T-cell (primary cell): ENCODE measurements around the gene MXD1. TPM values are rescaled to one million over a fixed set of nuclear protein-coding genes. Genes with fewer than 3 reads are reported as not detected.
A peak's percentile ranks its signal among the peaks of the same experiment; 100 is the strongest.
"Not testable (repeated sequence)": the region's sequence is repeated elsewhere in the genome, so short reads cannot be mapped to it uniquely, and the experiment has no call there.

ENCODE experiments used
- ATAC-seq, 4 experiments: fragments of 200-7000 bp in 3 of 4; fragments of 150-1000 bp in 1 of 4; cut with Tn5 transposase; replicated peaks in 1 of 4; 1 replicate in 3 of 4; 2 replicates in 1 of 4; pipeline ENCODE4 v1.10.0; 2021; ENCODE audit warnings: moderate library complexity in 3 of 4, mild to moderate bottlenecking in 2 of 4, moderate number of reproducible peaks in 1 of 4
- CTCF ChIA-PET, 2 donors: fragments of 300-600 bp; sonication (Branson Sonifier 250); formaldehyde crosslinking; loops; one replicate each; lab custom pipeline; 2022; ENCODE audit warnings: antibody characterized with exemption in 2 of 2; lab: Charles Lee
- POLR2A ChIA-PET, 2 donors: fragments of 300-600 bp; sonication (Branson Sonifier 250); formaldehyde crosslinking; loops; one replicate each; lab custom pipeline; 2022; ENCODE audit warnings: antibody characterized with exemption in 2 of 2; lab: Charles Lee
- DNase-seq, 35 experiments: peaks; one replicate each; pipeline versions ENCODE4 v3.0.0 to v3.0.0-alpha.2; 2013 to 2023
- H3K27ac ChIP-seq: one replicate; pipeline ENCODE4 v1.5.1; 2013; ENCODE audit warnings: low read length
- H3K27me3 ChIP-seq, 2 experiments: replicated peaks in 1 of 2; 1 replicate in 1 of 2; 2 replicates in 1 of 2; pipeline versions ENCODE4 v1.6.1 to v1.7.0; 2013; ENCODE audit warnings: low read length in 1 of 2, mixed read lengths in 1 of 2; ENCODE audit not compliant: control insufficient read depth in 2 of 2, insufficient read depth in 2 of 2; ENCODE audit errors: extremely low read depth in 1 of 2
- H3K36me3 ChIP-seq, 2 donors: 1 replicate in 1 of 2; 2 replicates in 1 of 2; pipeline versions ENCODE4 v1.6.1 to v1.7.0; 2013; ENCODE audit warnings: low read length in 1 of 2; ENCODE audit not compliant: control insufficient read depth in 2 of 2, insufficient read depth in 1 of 2; ENCODE audit errors: extremely low read depth in 1 of 2
- H3K4me1 ChIP-seq, 2 experiments: 1 replicate in 1 of 2; 2 replicates in 1 of 2; pipeline versions ENCODE4 v1.6.1 to v1.7.0; 2013; ENCODE audit warnings: low read length in 2 of 2, mixed read lengths in 1 of 2; ENCODE audit not compliant: insufficient read depth in 2 of 2, control insufficient read depth in 1 of 2; ENCODE audit errors: extremely low read depth in 1 of 2
- H3K4me3 ChIP-seq, 2 donors: 1 replicate in 1 of 2; 2 replicates in 1 of 2; pipeline versions ENCODE4 v1.5.1 to v1.7.0; 2013; ENCODE audit warnings: mild to moderate bottlenecking in 2 of 2, low read length in 1 of 2, moderate library complexity in 1 of 2; ENCODE audit not compliant: control insufficient read depth in 1 of 2; ENCODE audit errors: extremely low read depth in 1 of 2
- H3K9me3 ChIP-seq: 2 replicates; pipeline ENCODE4 v1.7.0; 2013
- H3K27ac Mint-ChIP-seq, 2 donors: one replicate each; pipeline ENCODE4 v1.8.0; 2020 to 2021; ENCODE audit warnings: mild to moderate bottlenecking in 2 of 2, mixed read lengths in 2 of 2
- H3K27me3 Mint-ChIP-seq, 2 donors: one replicate each; pipeline ENCODE4 v1.8.0; 2021 to 2022; ENCODE audit warnings: mixed read lengths in 2 of 2
- H3K36me3 Mint-ChIP-seq: one replicate; pipeline ENCODE4 v1.8.0; 2021; ENCODE audit warnings: mixed read lengths
- H3K4me1 Mint-ChIP-seq, 3 donors: one replicate each; pipeline ENCODE4 v1.8.0; 2020 to 2022; ENCODE audit warnings: mixed read lengths in 3 of 3, mild to moderate bottlenecking in 1 of 3
- H3K4me3 Mint-ChIP-seq, 3 donors: one replicate each; pipeline ENCODE4 v1.8.0; 2020 to 2022; ENCODE audit warnings: mild to moderate bottlenecking in 3 of 3, mixed read lengths in 3 of 3, moderate library complexity in 3 of 3
- H3K9me3 Mint-ChIP-seq, 3 donors: one replicate each; pipeline ENCODE4 v1.8.0; 2020 to 2022; ENCODE audit warnings: mixed read lengths in 3 of 3
- WGBS: methylation state at CpG from one replicate; pipeline ENCODE4 v1.1.5; 2013; ENCODE audit warnings: missing lambda C conversion rate; ENCODE audit not compliant: insufficient coverage; 5-methylcytosine and 5-hydroxymethylcytosine counted together
- total RNA-seq, 35 experiments: library from RNA in 6 of 35; stranded (reverse) in 6 of 35; fragments of 120-200 nt in 1 of 35; gene quantifications; one replicate each; pipeline versions ENCODE4 v1.2.1 to v1.2.4 and lab custom pipeline; 2013 to 2026

Gene MXD1
- total RNA-seq, 5 donors from 2014 or later (not counting 1 experiment from before 2014, with no cell fraction given) = 13.7 to 34.5 (median 19.9) TPM

GRCh38 chr2:69893684-69894551 is 21.0 kb upstream of the MXD1 start, which contains the start of gene SNRNP27:
Gene SNRNP27, plus strand, starts transcription at chr2:69893956. Its CDS starts 29 bp downstream, at chr2:69893985.
- peaks cover 45 to 50% (median 46%) of the 10 kb centered on the region in 3 donors for H3K4me1 Mint-ChIP-seq
- H3K4me3 Mint-ChIP-seq = peak within 1 kb of the TSS; percentile 86 to 100 (median 99)
- ATAC-seq (peak; percentile 93 to 96 (median 94)), DNase-seq (peak; percentile 65 to 87 (median 79))
- H3K27me3 Mint-ChIP-seq = no peaks in the 10 kb centered on the region
- POLR2A ChIA-PET = interaction anchor here (0.5 to 1.6 kb wide), 5 partner anchors 20 to 292 kb away, joined by 3 to 20 read pairs (median 6); partner anchors contain the start of gene MXD1 (in 1 of the 2)
- CTCF ChIA-PET = interaction anchor here (0.6 to 1.7 kb wide), 12 partner anchors 14 to 410 kb away, joined by 3 to 7 read pairs (median 3); partner anchors contain the start of genes C2orf42 (in 1 of the 2) and SNRPG (in 1 of the 2)
- H3K27me3 ChIP-seq = no peaks in the 10 kb centered on the region
- H3K36me3 Mint-ChIP-seq = peaks cover 16% of the 10 kb centered on the region
- peaks cover 0 to 5% (median 3%) of the 10 kb centered on the region in 3 donors for H3K9me3 Mint-ChIP-seq
- H3K27ac ChIP-seq = peak within 1 kb of the TSS; percentile 65
- under 1% methylated on average over 18 of the region's 32 CpGs for WGBS
- peak within 1 kb of the TSS; percentile 73 to 93 for H3K4me3 ChIP-seq
- H3K27ac Mint-ChIP-seq = peak within 1 kb of the TSS; percentile 97 to 99
- H3K4me1 ChIP-seq = peaks cover 13 to 19% of the 10 kb centered on the region in 2 experiments
- peaks cover 0 to 29% of the 10 kb centered on the region in 2 donors for H3K36me3 ChIP-seq
- H3K9me3 ChIP-seq = no peaks in the 10 kb centered on the region

GRCh38 chr2:69894737-69895136 is 20.2 kb upstream of the MXD1 start:
- not testable (repeated sequence) for DNase-seq, H3K9me3 Mint-ChIP-seq, H3K9me3 ChIP-seq, ATAC-seq, H3K27me3 Mint-ChIP-seq, H3K27me3 ChIP-seq
- CTCF ChIA-PET = interaction anchor here in 1 of 2 donors (0.6 to 0.9 kb wide), 2 partner anchors 19 to 1437 kb away, joined by 4 read pairs; partner anchors contain the start of gene ZNF638
- peaks cover 48 to 50% (median 49%) of the 10 kb centered on the region in 3 donors for H3K4me1 Mint-ChIP-seq
- POLR2A ChIA-PET = interaction anchor here (0.6 to 1.6 kb wide), 3 partner anchors 14 to 66 kb away, joined by 3 to 11 read pairs (median 6); partner anchors contain the start of gene MXD1 (in 1 of the 2)
- H3K27ac Mint-ChIP-seq = peak overlapping the region in 1 of 2 donors; percentile 68
- H3K36me3 Mint-ChIP-seq = peaks cover 20% of the 10 kb centered on the region
- H3K4me3 Mint-ChIP-seq = peak overlapping the region; percentile 86 to 100 (median 99)
- H3K4me3 ChIP-seq = peak overlapping the region; percentile 73 to 93
- H3K4me1 ChIP-seq = peaks cover 13 to 19% of the 10 kb centered on the region in 2 experiments
- WGBS = 71% methylated on average over 18 of the region's 23 CpGs
- peaks cover 0 to 38% of the 10 kb centered on the region in 2 donors for H3K36me3 ChIP-seq
- H3K27ac ChIP-seq = peak overlapping the region; percentile 65

GRCh38 chr2:69902213-69902922 is 12.5 kb upstream of the MXD1 start:
- H3K27me3 ChIP-seq = no peaks in the 10 kb centered on the region
- H3K9me3 Mint-ChIP-seq = no peaks in the 10 kb centered on the region
- H3K4me3 ChIP-seq = peak overlapping the region; percentile 39 to 82
- peaks cover 17 to 20% of the 10 kb centered on the region in 2 experiments for H3K4me1 ChIP-seq
- POLR2A ChIA-PET = interaction anchor here in 1 of 2 donors (0.6 to 0.7 kb wide), 3 partner anchors 20 to 306 kb away, joined by 3 to 5 read pairs (median 4); no protein-coding TSS in a partner anchor
- peak overlapping the region; percentile 67 to 91 (median 74) for H3K4me3 Mint-ChIP-seq
- peaks cover 48 to 59% (median 54%) of the 10 kb centered on the region in 3 donors for H3K4me1 Mint-ChIP-seq
- no peaks in the 10 kb centered on the region for H3K27me3 Mint-ChIP-seq
- ATAC-seq = peak; percentile 48 to 63 (median 59)
- 0% methylated on average over 3 of the region's 8 CpGs for WGBS
- CTCF ChIA-PET = interaction anchor here in 1 of 2 donors (0.7 to 1.4 kb wide), 3 partner anchors 10 to 243 kb away, joined by 4 read pairs; no protein-coding TSS in a partner anchor
- H3K9me3 ChIP-seq = no peaks in the 10 kb centered on the region
- H3K27ac Mint-ChIP-seq = peak overlapping the region; percentile 92 to 93
- H3K36me3 Mint-ChIP-seq = peaks cover 43% of the 10 kb centered on the region
- DNase-seq = peak in 12 of 35 experiments; percentile 3 to 36 (median 8)
- H3K27ac ChIP-seq = peak overlapping the region; percentile 72
- H3K36me3 ChIP-seq = peaks cover 0 to 50% of the 10 kb centered on the region in 2 donors

DNA sequence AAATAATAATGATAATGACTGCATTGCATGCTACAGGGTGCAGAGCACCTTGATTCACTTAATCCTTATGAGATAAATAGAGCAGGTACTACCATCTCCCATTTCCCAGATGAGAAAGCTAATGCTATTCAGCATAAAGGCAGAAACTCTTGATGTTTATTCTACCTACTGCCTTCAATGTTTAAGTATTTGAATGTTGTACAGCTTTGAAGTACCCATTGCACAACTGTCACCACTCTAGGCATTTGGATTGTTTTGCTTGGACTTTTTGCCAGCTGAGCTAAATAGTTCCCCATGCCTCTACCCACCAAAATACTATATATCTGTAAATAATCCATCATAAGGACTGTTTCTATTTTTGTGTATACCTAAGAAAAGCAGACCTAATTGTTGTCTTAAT is 7.7 kb upstream of the MXD1 start:
- H3K9me3 Mint-ChIP-seq = no peaks in the 10 kb centered on the region
- no peak overlapping the region for H3K27ac ChIP-seq
- H3K9me3 ChIP-seq = no peaks in the 10 kb centered on the region
- no peak overlapping the region for H3K4me3 ChIP-seq
- peaks cover 5 to 58% of the 10 kb centered on the region in 2 donors for H3K36me3 ChIP-seq
- no peak overlapping the region for H3K27ac Mint-ChIP-seq
- no peaks in the 10 kb centered on the region for H3K27me3 Mint-ChIP-seq
- no peak for ATAC-seq
- H3K36me3 Mint-ChIP-seq = peaks cover 39% of the 10 kb centered on the region
- no peak overlapping the region for H3K4me3 Mint-ChIP-seq
- ChIA-PET CTCF (interaction anchor here in 1 of 2 donors (0.6 kb wide), 1 partner anchor 167 kb away, joined by 3 read pairs; no protein-coding TSS in a partner anchor), POLR2A (no interaction called here)
- peaks cover 22 to 27% (median 26%) of the 10 kb centered on the region in 3 donors for H3K4me1 Mint-ChIP-seq
- DNase-seq = no peak
- no peaks in the 10 kb centered on the region for H3K27me3 ChIP-seq
- peaks cover 6 to 11% of the 10 kb centered on the region in 2 experiments for H3K4me1 ChIP-seq

DNA sequence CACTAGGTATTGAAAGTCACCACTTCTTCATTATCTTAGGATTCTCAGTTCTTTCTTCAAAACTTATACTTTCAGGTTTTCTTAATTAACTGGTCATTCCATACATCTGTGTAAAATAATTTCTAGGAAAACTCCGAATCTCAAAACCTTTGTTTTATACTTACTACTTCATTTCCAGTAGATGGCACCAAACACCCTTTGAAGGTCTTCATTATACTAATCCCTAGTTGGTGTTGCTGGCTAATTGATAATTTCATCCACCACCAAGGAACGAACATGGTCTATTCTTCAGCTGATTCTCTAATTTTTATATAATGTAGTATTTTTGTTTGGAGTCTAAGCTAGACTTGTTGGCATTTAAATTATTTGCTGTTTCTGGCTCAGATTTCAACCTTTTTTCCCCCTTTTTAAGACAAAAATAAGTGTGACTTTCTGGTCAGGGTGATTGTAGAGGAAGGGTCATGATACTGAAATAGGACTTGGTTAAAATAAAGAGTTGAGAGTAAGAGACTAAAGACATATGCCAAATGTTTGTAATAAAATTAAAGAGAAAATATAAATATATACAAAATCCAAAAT is 2.8 kb upstream of the MXD1 start:
- peak overlapping the region in 1 of 2 donors; percentile 59 for H3K27ac Mint-ChIP-seq
- H3K36me3 Mint-ChIP-seq = peaks cover 27% of the 10 kb centered on the region
- peaks cover 12 to 15% of the 10 kb centered on the region in 2 experiments for H3K4me1 ChIP-seq
- ATAC-seq = no peak
- H3K4me3 ChIP-seq = no peak overlapping the region
- WGBS = no CpG with 5 or more reads among the region's 2 CpGs
- no peaks in the 10 kb centered on the region for H3K9me3 Mint-ChIP-seq
- peak in 2 of 35 experiments; percentile 29 to 78 for DNase-seq
- peak overlapping the region in 1 of 3 donors; percentile 28 for H3K4me3 Mint-ChIP-seq
- no peaks in the 10 kb centered on the region for H3K27me3 ChIP-seq
- peaks cover 18 to 24% (median 24%) of the 10 kb centered on the region in 3 donors for H3K4me1 Mint-ChIP-seq
- no peaks in the 10 kb centered on the region for H3K9me3 ChIP-seq
- POLR2A ChIA-PET = interaction anchor here in 1 of 2 donors (0.6 to 3.8 kb wide), 2 partner anchors 279 to 1177 kb away, joined by 3 to 29 read pairs; partner anchors contain the start of genes ARHGAP25 and C2orf42
- CTCF ChIA-PET = interaction anchor here (0.6 to 5.6 kb wide), 31 partner anchors 9 to 392 kb away, joined by 3 to 35 read pairs (median 4); partner anchors contain the start of genes C2orf42 (in 2 of the 2), PCYOX1 (in 1 of the 2), SNRNP27 (in 1 of the 2) and SNRPG (in 1 of the 2)
- peaks cover 5 to 39% of the 10 kb centered on the region in 2 donors for H3K36me3 ChIP-seq
- H3K27ac ChIP-seq = peak overlapping the region; percentile 34
- H3K27me3 Mint-ChIP-seq = no peaks in the 10 kb centered on the region
